ENCODE data around the gene UGGT2. TPM values are rescaled to one million over a fixed set of nuclear protein-coding genes. Genes with fewer than 3 reads are reported as not detected.

Gene UGGT2
- total and polyA plus RNA-seq, 2 of the 13 experiments (the other 11 are each of a cell fraction or from before 2014, with no cell fraction given) = 13.2 to 27.1 TPM

DNA sequence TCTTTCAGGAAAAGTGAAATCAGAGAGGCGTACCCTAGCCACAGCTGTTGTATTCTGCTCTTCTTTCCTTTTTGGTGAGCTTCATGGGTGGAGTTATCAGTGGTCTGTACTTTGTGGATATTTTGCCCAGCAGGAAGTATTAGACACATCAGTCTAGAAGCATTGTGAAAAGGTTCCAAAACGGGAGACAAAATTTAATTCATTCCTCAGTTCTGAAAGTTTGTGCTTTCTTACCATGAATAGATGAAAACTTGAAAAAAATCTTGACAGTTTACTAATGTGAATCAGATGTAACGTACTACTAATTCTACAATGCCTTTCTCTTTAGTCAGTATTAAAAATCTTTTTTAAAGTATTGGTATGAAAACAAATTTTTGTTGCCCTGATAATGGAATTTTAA lies 259.4 kb downstream of the UGGT2 start (continued):
- no peak for TF ChIP-seq FOXA3 (CRISPR knock-in tag; IDR thresholded peaks at IDR 0.05)
- no peak for TF ChIP-seq ZNF337 (CRISPR knock-in tag; IDR thresholded peaks at IDR 0.05; ENCODE audit: borderline replicate concordance, low read depth)
- no peak for TF ChIP-seq IKZF4 (CRISPR knock-in tag; IDR thresholded peaks at IDR 0.05; ENCODE audit: borderline replicate concordance, low read depth, not compliant biosample characterization)
- no peak for TF ChIP-seq ZFP82 (CRISPR knock-in tag; IDR thresholded peaks at IDR 0.05; ENCODE audit: borderline replicate concordance)
- TF ChIP-seq ZNF879 (CRISPR knock-in tag; IDR thresholded peaks at IDR 0.05) = no peak
- TF ChIP-seq ZNF549 (CRISPR knock-in tag; IDR thresholded peaks at IDR 0.05) = no peak
- no peak for TF ChIP-seq ZNF235 (CRISPR knock-in tag; IDR thresholded peaks at IDR 0.05; ENCODE audit: borderline replicate concordance)

DNA sequence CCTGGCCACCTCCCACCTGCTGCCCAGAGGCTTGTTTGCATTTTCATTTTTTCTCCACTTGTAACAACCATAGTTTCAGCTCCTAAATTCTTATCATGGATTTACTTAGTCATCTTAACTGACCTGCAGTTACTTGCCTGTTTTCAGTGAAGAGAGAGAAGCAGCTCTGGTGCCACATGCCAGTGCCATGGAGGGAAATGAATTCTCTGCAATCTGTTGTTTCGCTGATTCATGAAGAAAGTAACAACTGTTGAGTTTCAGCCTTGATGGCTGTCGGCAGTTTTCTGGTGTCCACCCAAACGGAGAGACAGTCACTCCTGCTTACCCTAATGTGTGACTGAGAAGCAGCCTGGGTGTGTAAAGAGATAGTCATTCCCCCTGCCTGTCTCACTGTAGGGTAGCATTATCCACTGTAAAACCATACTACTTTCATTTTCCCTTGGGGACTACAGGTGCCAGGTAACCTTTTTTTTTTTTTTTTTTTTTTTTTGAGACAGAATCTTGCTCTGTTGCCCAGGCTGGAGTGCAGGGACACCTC lies 260.1 kb downstream of the UGGT2 start:
- no peak for FAIRE-seq
- Histone ChIP-seq H3K4me3 (replicated peaks in 1 of 3; ENCODE audit: insufficient read depth in 1 of 3, low read depth in 2 of 3, low read length in 3 of 3) (no peak overlapping the region), H3K36me3 (replicated peaks in 1 of 2; ENCODE audit: control insufficient read depth in 1 of 2, insufficient read depth in 2 of 2, low read length in 2 of 2) (peaks cover 10 to 45% of the 10 kb centered on the region in 2 experiments; a peak in 4 of 5 replicates), H2AFZ (ENCODE audit: low read length) (no peak overlapping the region), H3K4me1 (ENCODE audit: insufficient read depth, low read length) (no peaks in the 10 kb centered on the region), H3K79me2 (ENCODE audit: insufficient read depth, low read length) (no peaks in the 10 kb centered on the region), H3K9me3 (ENCODE audit: low read length) (no peaks in the 10 kb centered on the region), H3K27me3 (ENCODE audit: control insufficient read depth in 1 of 2, insufficient read depth in 2 of 2, low read length in 2 of 2) (no peaks in the 10 kb centered on the region), H3K4me2 (ENCODE audit: low read depth, low read length) (no peak overlapping the region), H4K20me1 (ENCODE audit: insufficient read depth, low read length) (no peaks in the 10 kb centered on the region), H3K9ac (ENCODE audit: insufficient read depth, low read depth, low read length) (no peak overlapping the region), H3K27ac (ENCODE audit: extremely low read length, insufficient read depth, low read length) (no peak overlapping the region)
- TSS peak; percentile 34 for BruUV-seq (replicated peaks)
- WGBS (ENCODE audit: low lambda C conversion rate) = 100% methylated on average over 1 of the region's 3 CpGs
- no peak for TF ChIP-seq YEATS4 (CRISPR knock-in tag; IDR thresholded peaks at IDR 0.05; ENCODE audit: borderline replicate concordance)
- TF ChIP-seq ZNF225 (CRISPR knock-in tag; IDR thresholded peaks at IDR 0.05) = no peak
- DNase-seq (ENCODE audit: low spot score) = no peak
- CTCF ChIA-PET (ENCODE audit: low intra/inter-chr PET ratio, low total read pairs) = no interaction called here
- POLR2A ChIA-PET = no interaction called here
- ATAC-seq = no peak
- intact Hi-C loops (cut with micrococcal nuclease; ENCODE audit: unreplicated experiment) (no loop called here), in situ Hi-C loops (cut with HindIII; ENCODE audit: extremely low pct_ligation_motif_present, low pct_unique_long_range_greater_than_20kb) (no loop called here)
